GM12891 (cell line): ENCODE results near the gene GLRX3.

Experiments
- POLR2A ChIP-seq: IDR thresholded peaks from 2 replicates; pipeline ENCODE4 v1.6.1; 2011; ENCODE audit warnings: low read depth, low read length, control low read depth
- POLR2AphosphoS5 ChIP-seq: IDR thresholded peaks from 2 replicates; pipeline ENCODE4 v1.6.1; 2011; ENCODE audit warnings: low read depth, low read length, control low read depth
- SPI1 ChIP-seq: IDR thresholded peaks from 2 replicates; pipeline ENCODE4 v1.6.1; 2011; ENCODE audit warnings: low read depth, low read length, control low read depth
- TAF1 ChIP-seq: IDR thresholded peaks from 2 replicates; pipeline ENCODE4 v1.6.1; 2011; ENCODE audit warnings: low read depth, low read length, control low read depth

DNA sequence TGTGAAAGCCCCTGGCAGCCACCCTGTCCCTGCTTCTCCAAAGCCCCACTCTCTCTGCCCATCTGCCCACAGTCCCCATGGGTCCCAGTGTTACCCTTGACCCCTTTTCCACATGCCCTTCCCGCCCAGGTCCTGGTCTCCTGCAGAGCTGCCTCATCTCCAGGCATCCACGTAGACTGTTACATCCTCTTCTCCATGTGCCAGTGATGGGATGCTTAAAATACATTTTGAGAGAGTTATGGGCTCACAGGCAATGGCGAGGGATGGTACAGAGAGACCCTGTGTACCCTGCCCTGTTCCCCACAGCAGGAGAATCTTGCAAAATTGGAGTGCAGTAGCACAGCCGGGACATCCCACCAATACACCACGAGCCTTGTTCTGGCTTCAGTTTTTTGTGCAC is 56.8 kb downstream of the GLRX3 start:
- TF ChIP-seq POLR2A = no peak
- TF ChIP-seq POLR2AphosphoS5 = no peak
- TF ChIP-seq TAF1 = no peak
- TF ChIP-seq SPI1 = no peak
